Osteoblast (primary cell): Measurements from ENCODE around the gene BBS10. TPM values are rescaled to one million over a fixed set of nuclear protein-coding genes. Genes with fewer than 3 reads are reported as not detected.
A peak's percentile ranks its signal among the peaks of the same experiment; 100 is the strongest.

ENCODE experiments used
- DNase-seq: peaks from one replicate; pipeline ENCODE4 v3.0.0; 2011; ENCODE audit warnings: low spot score, mixed read lengths; ENCODE audit not compliant: insufficient read length; ENCODE audit errors: missing footprints
- H2AFZ ChIP-seq: 2 replicates; pipeline ENCODE4 v1.6.0; 2011; ENCODE audit warnings: mild to moderate bottlenecking, low read length
- H3K27ac ChIP-seq: 2 replicates; pipeline ENCODE4 v1.5.1; 2011; ENCODE audit warnings: mild to moderate bottlenecking, low read depth, low read length, moderate library complexity
- H3K27me3 ChIP-seq: 2 replicates; pipeline ENCODE4 v1.6.0; 2012; ENCODE audit warnings: mild to moderate bottlenecking, control low read depth, inconsistent platforms, low read length, moderate library complexity; ENCODE audit not compliant: insufficient read depth
- H3K36me3 ChIP-seq: 2 replicates; pipeline ENCODE4 v1.5.1; 2011; ENCODE audit warnings: mild to moderate bottlenecking, low read length, control low read depth, moderate library complexity; ENCODE audit not compliant: insufficient read depth
- H3K4me1 ChIP-seq: 2 replicates; pipeline ENCODE4 v1.5.1; 2011; ENCODE audit warnings: mild to moderate bottlenecking, low read length, control low read depth, moderate library complexity; ENCODE audit not compliant: insufficient read depth
- H3K4me2 ChIP-seq: 2 replicates; pipeline ENCODE4 v1.6.0; 2011; ENCODE audit warnings: mild to moderate bottlenecking, low read length; ENCODE audit not compliant: insufficient read depth
- H3K4me3 ChIP-seq: fragments of 200-600 bp; sonication (generic); 3 replicates; pipeline ENCODE4 v1.5.1; 2012; ENCODE audit warnings: mild to moderate bottlenecking, low read length, inconsistent platforms; ENCODE audit not compliant: insufficient read depth
- H3K79me2 ChIP-seq: 2 replicates; pipeline ENCODE4 v1.6.0; 2012; ENCODE audit warnings: mild to moderate bottlenecking, low read length, control low read depth, inconsistent platforms; ENCODE audit not compliant: insufficient read depth
- H3K9me3 ChIP-seq: 2 replicates; pipeline ENCODE4 v1.5.1; 2011; ENCODE audit warnings: low read depth, low read length, control low read depth
- H4K20me1 ChIP-seq: 2 replicates; pipeline ENCODE4 v1.6.0; 2012; ENCODE audit warnings: mild to moderate bottlenecking, low read length, control low read depth; ENCODE audit not compliant: insufficient read depth
- total RNA-seq: library from RNA; depleted of rRNA; stranded (reverse); fragments of >200 nt; gene quantifications from 2 replicates; pipeline ENCODE4 v1.2.3, GENCODE V29; 2012
- TF ChIP-seq, protein P1 (sequence below): IDR thresholded peaks from 2 replicates; pipeline ENCODE4 v1.5.1; 2011; ENCODE audit warnings: mild to moderate bottlenecking, low read depth, low read length, moderate library complexity; ENCODE audit errors: extremely low read depth

BBS10 gene
- total RNA-seq, 1 donor: 9.8 TPM

GRCh38 chr12:76360316-76360715 lies 12.1 kb upstream of the BBS10 start:
- Histone ChIP-seq H3K9me3 (no peaks in the 10 kb centered on the region), H3K4me1 (no peaks in the 10 kb centered on the region), H4K20me1 (no peaks in the 10 kb centered on the region), H3K36me3 (peaks cover 19% of the 10 kb centered on the region), H3K4me3 (no peak overlapping the region), H3K27me3 (no peaks in the 10 kb centered on the region), H3K27ac (no peak overlapping the region), H3K4me2 (no peak overlapping the region), H3K79me2 (no peaks in the 10 kb centered on the region), H2AFZ (no peak overlapping the region)
- TF ChIP-seq, protein P1, sequence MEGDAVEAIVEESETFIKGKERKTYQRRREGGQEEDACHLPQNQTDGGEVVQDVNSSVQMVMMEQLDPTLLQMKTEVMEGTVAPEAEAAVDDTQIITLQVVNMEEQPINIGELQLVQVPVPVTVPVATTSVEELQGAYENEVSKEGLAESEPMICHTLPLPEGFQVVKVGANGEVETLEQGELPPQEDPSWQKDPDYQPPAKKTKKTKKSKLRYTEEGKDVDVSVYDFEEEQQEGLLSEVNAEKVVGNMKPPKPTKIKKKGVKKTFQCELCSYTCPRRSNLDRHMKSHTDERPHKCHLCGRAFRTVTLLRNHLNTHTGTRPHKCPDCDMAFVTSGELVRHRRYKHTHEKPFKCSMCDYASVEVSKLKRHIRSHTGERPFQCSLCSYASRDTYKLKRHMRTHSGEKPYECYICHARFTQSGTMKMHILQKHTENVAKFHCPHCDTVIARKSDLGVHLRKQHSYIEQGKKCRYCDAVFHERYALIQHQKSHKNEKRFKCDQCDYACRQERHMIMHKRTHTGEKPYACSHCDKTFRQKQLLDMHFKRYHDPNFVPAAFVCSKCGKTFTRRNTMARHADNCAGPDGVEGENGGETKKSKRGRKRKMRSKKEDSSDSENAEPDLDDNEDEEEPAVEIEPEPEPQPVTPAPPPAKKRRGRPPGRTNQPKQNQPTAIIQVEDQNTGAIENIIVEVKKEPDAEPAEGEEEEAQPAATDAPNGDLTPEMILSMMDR: no peak
- DNase-seq: no peak

GRCh38 chr12:76356071-76356470 lies 7.9 kb upstream of the BBS10 start:
- H3K27ac ChIP-seq: no peak overlapping the region
- no peak overlapping the region for H3K4me3 ChIP-seq
- no peaks in the 10 kb centered on the region for H3K9me3 ChIP-seq
- no peaks in the 10 kb centered on the region for H3K79me2 ChIP-seq
- H3K36me3 ChIP-seq: peaks cover 19% of the 10 kb centered on the region
- H3K4me2 ChIP-seq: no peak overlapping the region
- TF ChIP-seq, protein P1: no peak
- H4K20me1 ChIP-seq: no peaks in the 10 kb centered on the region
- no peaks in the 10 kb centered on the region for H3K4me1 ChIP-seq
- no peak for DNase-seq
- H2AFZ ChIP-seq: no peak overlapping the region
- no peaks in the 10 kb centered on the region for H3K27me3 ChIP-seq

- peak overlapping the region; percentile 85 for H2AFZ ChIP-seq
- DNase-seq: no peak
Measured at GRCh38 chr12:76346798-76347420, 1.3 kb downstream of the BBS10 start.

DNA sequence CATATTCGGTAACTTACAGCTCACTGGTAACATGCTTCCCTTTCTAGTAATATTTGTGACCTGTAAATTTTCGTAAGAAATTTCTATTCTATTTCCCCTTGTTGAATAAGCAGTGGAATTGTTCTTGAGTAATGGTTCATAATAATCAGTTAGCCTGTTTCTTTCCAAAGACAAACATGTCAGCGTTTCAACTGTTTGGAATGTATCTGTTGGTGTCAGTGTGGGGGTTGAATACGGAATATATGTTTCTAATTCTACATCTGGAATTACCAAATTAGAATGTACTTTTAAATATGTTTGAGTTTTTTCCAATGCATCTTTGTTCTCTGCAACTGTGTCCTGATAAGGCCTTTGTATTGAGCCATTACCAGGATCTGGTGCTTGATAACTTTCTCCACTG lies 2.0 kb downstream of the BBS10 start:
- Histone ChIP-seq H3K4me2 (peak overlapping the region; percentile 94), H4K20me1 (no peaks in the 10 kb centered on the region), H3K27ac (peak overlapping the region; percentile 84), H3K79me2 (peaks cover 35% of the 10 kb centered on the region), H3K9me3 (no peaks in the 10 kb centered on the region), H3K36me3 (no peaks in the 10 kb centered on the region), H2AFZ (no peak overlapping the region), H3K27me3 (no peaks in the 10 kb centered on the region), H3K4me1 (peaks cover 35% of the 10 kb centered on the region), H3K4me3 (no peak overlapping the region)
- TF ChIP-seq, protein P1: no peak
- no peak for DNase-seq

More at GRCh38 chr12:76346798-76347420, 1.3 kb downstream of the BBS10 start:
- H3K4me1 ChIP-seq: peaks cover 29% of the 10 kb centered on the region
- TF ChIP-seq, protein P1: peak; percentile 57
- H4K20me1 ChIP-seq: no peaks in the 10 kb centered on the region
- H3K27ac ChIP-seq: peak overlapping the region; percentile 84
- H3K36me3 ChIP-seq: no peaks in the 10 kb centered on the region
- peak overlapping the region; percentile 87 for H3K4me3 ChIP-seq
- no peaks in the 10 kb centered on the region for H3K27me3 ChIP-seq
- peaks cover 35% of the 10 kb centered on the region for H3K79me2 ChIP-seq
- H3K9me3 ChIP-seq: no peaks in the 10 kb centered on the region
- peak overlapping the region; percentile 94 for H3K4me2 ChIP-seq
